GM12891 (cell line): ENCODE results near the gene PCBP3.

Experiments used
- PAX5 ChIP-seq: IDR thresholded peaks from 2 replicates; pipeline ENCODE4 v1.6.1; 2011; ENCODE audit warnings: low read length, moderate library complexity, mild to moderate bottlenecking; ENCODE audit not compliant: insufficient read depth, severe bottlenecking
- POLR2A ChIP-seq: IDR thresholded peaks from 2 replicates; pipeline ENCODE4 v1.6.1; 2011; ENCODE audit warnings: low read depth, low read length, control low read depth
- POLR2AphosphoS5 ChIP-seq: IDR thresholded peaks from 2 replicates; pipeline ENCODE4 v1.6.1; 2011; ENCODE audit warnings: low read depth, low read length, control low read depth
- POU2F2 ChIP-seq: IDR thresholded peaks from 2 replicates; pipeline ENCODE4 v1.6.1; 2011; ENCODE audit warnings: low read depth, mild to moderate bottlenecking, control low read depth, low read length, moderate library complexity
- SPI1 ChIP-seq: IDR thresholded peaks from 2 replicates; pipeline ENCODE4 v1.6.1; 2011; ENCODE audit warnings: low read depth, low read length, control low read depth
- TAF1 ChIP-seq: IDR thresholded peaks from 2 replicates; pipeline ENCODE4 v1.6.1; 2011; ENCODE audit warnings: low read depth, low read length, control low read depth

- TF ChIP-seq POLR2A (no peak), POLR2AphosphoS5 (no peak), TAF1 (no peak), POU2F2 (no peak), SPI1 (no peak), PAX5 (no peak)
Measured at GRCh38 chr21:45937721-45938452, 294.4 kb downstream of the PCBP3 start.
